AG10803 (cell line): ENCODE data around the gene ARHGAP9.

Experiments used
- DNase-seq: peaks from one replicate; pipeline ENCODE4 v3.0.0; 2010; ENCODE audit warnings: low read depth
- H3K4me3 ChIP-seq: 2 replicates; pipeline ENCODE4 v1.5.1; 2011; ENCODE audit warnings: mild to moderate bottlenecking, low read length, control low read depth
- TF ChIP-seq, protein P1 (sequence below): conservative IDR thresholded peaks from 2 replicates; pipeline ENCODE4 v1.5.1; 2011; ENCODE audit warnings: mild to moderate bottlenecking, low read length, control low read depth, inconsistent platforms

The ARHGAP9 gene

DNA sequence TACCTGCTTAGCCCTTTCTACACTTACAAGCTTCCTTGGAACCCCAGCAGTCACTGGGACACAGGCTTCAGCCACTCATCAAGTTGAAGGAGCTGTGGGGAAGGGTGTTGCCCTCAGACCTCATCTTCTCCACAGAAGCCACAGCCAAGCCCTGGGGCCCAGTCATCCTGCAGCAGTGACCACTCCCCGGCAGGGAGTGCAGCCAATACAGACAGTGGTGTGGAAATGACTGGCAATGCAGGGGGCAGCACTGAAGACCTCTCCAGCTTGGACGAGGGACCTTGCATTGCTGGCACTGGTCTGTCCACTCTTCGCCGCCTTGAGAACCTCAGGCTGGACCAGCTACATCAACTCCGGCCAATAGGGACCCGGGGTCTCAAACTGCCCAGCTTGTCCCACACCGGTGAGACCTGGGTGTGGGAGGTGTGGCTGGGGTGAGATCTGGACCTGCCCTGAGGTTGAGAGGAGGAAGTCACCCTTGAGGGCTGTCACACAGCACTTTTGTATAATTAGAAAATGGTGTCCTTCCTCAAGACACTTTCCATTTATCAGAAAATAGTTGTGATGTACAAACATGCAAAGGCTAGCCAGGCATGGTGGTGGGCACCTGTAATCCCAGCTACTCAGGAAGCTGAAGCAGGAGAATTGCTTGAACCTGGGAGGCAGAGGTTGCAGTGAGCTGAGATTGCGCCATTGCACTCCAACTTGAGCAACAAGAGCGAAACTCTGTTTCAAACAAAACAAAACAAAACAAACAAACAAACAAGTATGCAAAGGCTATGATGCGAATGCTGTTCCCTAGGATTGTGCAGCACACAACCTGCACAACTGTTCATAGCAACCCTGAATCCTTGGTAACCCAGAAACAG is 10.1 kb downstream of the ARHGAP9 start:
- TF ChIP-seq, protein P1, sequence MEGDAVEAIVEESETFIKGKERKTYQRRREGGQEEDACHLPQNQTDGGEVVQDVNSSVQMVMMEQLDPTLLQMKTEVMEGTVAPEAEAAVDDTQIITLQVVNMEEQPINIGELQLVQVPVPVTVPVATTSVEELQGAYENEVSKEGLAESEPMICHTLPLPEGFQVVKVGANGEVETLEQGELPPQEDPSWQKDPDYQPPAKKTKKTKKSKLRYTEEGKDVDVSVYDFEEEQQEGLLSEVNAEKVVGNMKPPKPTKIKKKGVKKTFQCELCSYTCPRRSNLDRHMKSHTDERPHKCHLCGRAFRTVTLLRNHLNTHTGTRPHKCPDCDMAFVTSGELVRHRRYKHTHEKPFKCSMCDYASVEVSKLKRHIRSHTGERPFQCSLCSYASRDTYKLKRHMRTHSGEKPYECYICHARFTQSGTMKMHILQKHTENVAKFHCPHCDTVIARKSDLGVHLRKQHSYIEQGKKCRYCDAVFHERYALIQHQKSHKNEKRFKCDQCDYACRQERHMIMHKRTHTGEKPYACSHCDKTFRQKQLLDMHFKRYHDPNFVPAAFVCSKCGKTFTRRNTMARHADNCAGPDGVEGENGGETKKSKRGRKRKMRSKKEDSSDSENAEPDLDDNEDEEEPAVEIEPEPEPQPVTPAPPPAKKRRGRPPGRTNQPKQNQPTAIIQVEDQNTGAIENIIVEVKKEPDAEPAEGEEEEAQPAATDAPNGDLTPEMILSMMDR = no peak
- H3K4me3 ChIP-seq = no peak overlapping the region
- DNase-seq = no peak

DNA sequence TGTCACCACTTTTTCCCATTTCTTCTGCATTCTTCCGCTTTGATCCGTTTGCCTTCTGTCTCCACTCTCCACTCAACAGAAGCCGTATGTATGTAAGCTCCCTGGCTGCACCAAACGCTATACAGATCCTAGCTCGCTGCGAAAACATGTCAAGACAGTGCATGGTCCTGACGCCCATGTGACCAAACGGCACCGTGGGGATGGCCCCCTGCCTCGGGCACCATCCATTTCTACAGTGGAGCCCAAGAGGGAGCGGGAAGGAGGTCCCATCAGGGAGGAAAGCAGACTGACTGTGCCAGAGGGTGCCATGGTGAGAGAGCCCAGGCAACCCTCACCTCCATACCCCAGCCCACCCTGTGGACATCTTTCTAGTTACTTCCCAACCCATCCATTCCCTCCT is 11.8 kb downstream of the ARHGAP9 start:
- TF ChIP-seq, protein P1 = no peak
- H3K4me3 ChIP-seq = no peak overlapping the region
- DNase-seq = no peak

DNA sequence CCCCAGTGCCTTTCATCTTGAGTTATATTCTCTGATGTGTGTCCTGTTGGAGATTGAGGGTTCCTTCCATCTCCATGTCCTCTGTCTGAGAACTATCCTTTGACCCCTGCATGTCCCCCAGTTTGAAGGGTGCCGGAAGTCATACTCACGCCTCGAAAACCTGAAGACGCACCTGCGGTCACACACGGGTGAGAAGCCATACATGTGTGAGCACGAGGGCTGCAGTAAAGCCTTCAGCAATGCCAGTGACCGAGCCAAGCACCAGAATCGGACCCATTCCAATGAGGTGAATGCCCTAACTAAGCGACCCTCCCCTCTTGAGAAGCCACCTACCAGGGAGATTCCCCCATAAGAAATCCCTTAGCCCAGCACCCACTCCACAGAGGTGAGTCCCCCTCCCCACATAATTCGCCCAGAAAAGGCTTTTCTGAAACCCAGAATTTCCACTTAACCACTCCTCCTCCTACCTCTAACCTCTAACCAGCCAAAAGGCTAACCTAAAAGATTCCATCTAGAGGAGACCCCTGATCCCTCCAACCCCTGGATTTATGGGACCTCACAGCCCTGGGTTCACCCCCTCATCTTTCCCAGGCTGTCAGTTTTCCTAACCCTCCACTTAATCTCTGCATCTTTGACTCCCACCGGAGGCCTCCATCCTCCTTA is 12.3 kb downstream of the ARHGAP9 start:
- H3K4me3 ChIP-seq = no peak overlapping the region
- DNase-seq = no peak
- TF ChIP-seq, protein P1 = no peak

DNA sequence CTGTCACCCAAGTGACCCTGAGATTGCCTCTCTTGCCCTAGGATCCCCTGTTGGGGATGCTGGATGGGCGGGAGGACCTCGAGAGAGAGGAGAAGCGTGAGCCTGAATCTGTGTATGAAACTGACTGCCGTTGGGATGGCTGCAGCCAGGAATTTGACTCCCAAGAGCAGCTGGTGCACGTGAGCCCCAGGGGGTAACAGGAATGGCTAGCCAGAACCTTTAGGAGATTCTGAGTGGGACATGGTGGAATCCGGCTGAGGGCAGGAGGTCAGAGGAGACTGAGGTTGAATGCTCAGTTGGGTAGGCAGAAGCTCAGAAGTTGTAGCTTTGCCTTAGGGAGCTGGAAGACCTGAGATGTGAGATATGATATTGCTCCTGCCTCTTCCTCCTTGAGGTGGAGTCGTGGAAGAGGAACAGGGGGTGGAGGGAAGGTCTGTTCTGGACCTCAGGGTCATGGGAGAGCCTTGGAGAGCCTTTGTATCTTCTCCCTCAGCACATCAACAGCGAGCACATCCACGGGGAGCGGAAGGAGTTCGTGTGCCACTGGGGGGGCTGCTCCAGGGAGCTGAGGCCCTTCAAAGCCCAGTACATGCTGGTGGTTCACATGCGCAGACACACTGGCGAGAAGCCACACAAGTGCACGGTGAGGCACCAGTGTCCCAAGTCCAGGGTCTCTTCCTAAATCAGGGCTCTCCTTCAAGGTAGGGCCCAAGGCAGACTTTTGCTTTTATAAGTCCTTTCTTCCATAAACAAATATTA is 13.7 kb downstream of the ARHGAP9 start:
- no peak overlapping the region for H3K4me3 ChIP-seq
- TF ChIP-seq, protein P1 = no peak
- DNase-seq = no peak

DNA sequence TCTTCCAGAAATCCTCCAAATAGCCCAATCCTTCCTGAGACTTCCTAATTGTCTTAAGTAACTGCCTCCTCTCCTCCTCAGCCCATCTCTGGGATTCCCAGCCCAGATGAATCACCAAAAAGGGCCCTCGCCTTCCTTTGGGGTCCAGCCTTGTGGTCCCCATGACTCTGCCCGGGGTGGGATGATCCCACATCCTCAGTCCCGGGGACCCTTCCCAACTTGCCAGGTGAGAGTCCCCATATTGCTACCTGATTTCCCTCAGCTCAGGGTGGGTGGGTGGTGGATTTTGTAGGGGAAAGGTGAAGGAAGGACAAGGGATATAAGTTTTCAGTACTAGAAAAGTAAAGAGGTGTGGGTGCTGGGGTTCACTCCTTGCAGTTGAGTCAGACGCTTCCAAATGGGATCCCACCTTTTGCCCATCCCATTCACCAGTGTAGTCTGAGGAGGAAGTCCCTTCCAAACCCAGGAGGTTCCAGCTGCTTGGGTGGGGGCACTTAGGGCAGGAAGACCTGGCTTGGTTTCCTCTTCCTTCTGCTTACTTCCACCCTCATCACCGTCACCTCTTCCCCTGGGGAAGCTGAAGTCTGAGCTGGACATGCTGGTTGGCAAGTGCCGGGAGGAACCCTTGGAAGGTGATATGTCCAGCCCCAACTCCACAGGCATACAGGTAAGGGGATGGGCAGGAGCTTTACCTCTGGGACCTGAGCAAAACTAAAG is 14.5 kb downstream of the ARHGAP9 start:
- DNase-seq = no peak
- no peak overlapping the region for H3K4me3 ChIP-seq
- TF ChIP-seq, protein P1 = no peak

DNA sequence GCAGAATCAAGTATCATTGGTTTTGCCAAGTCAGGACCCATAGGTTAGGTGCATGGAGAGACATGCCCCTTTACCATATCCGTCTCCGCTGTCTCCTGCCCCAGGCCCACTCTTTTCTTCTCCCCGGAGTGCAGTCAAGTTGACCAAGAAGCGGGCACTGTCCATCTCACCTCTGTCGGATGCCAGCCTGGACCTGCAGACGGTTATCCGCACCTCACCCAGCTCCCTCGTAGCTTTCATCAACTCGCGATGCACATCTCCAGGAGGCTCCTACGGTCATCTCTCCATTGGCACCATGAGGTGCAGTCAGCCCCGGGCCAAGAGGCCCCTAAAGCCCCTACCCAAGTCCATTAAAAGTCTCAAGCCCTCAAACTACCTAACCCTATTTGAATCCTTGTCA is 15.1 kb downstream of the ARHGAP9 start:
- TF ChIP-seq, protein P1 = no peak
- H3K4me3 ChIP-seq = no peak overlapping the region
- DNase-seq = no peak
